ENCODE results near the gene CDADC1. TPM values are rescaled to one million over a fixed set of nuclear protein-coding genes. Genes with fewer than 3 reads are reported as not detected.

CDADC1 gene
- total RNA-seq, 2 experiments from 2014 or later: 9.1 to 11.3 TPM

- ChIA-PET CTCF (no interaction called here), POLR2A (no interaction called here)
- no peak overlapping the region for H3K27ac Mint-ChIP-seq
- Histone ChIP-seq H3K9me3 (ENCODE audit: control insufficient read depth in 1 of 2, insufficient read depth in 1 of 2, low read length in 2 of 2) (no peaks in the 10 kb centered on the region), H3K27me3 (ENCODE audit: control insufficient read depth in 1 of 2, insufficient read depth in 2 of 2, low read length in 2 of 2) (no peaks in the 10 kb centered on the region), H3K4me3 (ENCODE audit: low read length) (no peak overlapping the region), H3K4me1 (ENCODE audit: insufficient read depth, low read length) (no peaks in the 10 kb centered on the region), H3K36me3 (ENCODE audit: insufficient read depth, low read length) (no peaks in the 10 kb centered on the region), H3K27ac (ENCODE audit: low read depth in 1 of 2, low read length in 2 of 2) (no peak overlapping the region)
- DNase-seq (no peak), ATAC-seq (ENCODE audit: poor library complexity) (no peak)
- intact Hi-C loops (cut with DNase I, micrococcal nuclease): loop anchor here in 1 of 2 experiments (10.0 kb wide), 1 partner anchor 1766 kb away; no protein-coding TSS in a partner anchor
- H3K36me3 Mint-ChIP-seq (ENCODE audit: low read depth): peaks cover 10% of the 10 kb centered on the region
- no peaks in the 10 kb centered on the region for H3K9me3 Mint-ChIP-seq
- TF ChIP-seq CTCF (IDR thresholded peaks at IDR 0.05): no peak
- H3K27me3 Mint-ChIP-seq: no peaks in the 10 kb centered on the region
- no peak overlapping the region for H3K4me3 Mint-ChIP-seq
- no peaks in the 10 kb centered on the region for H3K4me1 Mint-ChIP-seq (ENCODE audit: low read depth)
Observed at GRCh38 chr13:49308921-49309408, 61.2 kb downstream of the CDADC1 start.

GRCh38 chr13:49310251-49310650 is 62.5 kb downstream of the CDADC1 start:
- Histone ChIP-seq H3K4me1 (ENCODE audit: insufficient read depth, low read length) (no peaks in the 10 kb centered on the region), H3K4me3 (ENCODE audit: low read length) (no peak overlapping the region), H3K36me3 (ENCODE audit: insufficient read depth, low read length) (no peaks in the 10 kb centered on the region), H3K9me3 (ENCODE audit: control insufficient read depth in 1 of 2, insufficient read depth in 1 of 2, low read length in 2 of 2) (no peaks in the 10 kb centered on the region), H3K27ac (ENCODE audit: low read depth in 1 of 2, low read length in 2 of 2) (no peak overlapping the region), H3K27me3 (ENCODE audit: control insufficient read depth in 1 of 2, insufficient read depth in 2 of 2, low read length in 2 of 2) (no peaks in the 10 kb centered on the region)
- DNase-seq (no peak), ATAC-seq (ENCODE audit: poor library complexity) (no peak)
- H3K27me3 Mint-ChIP-seq: no peaks in the 10 kb centered on the region
- intact Hi-C loops (cut with DNase I, micrococcal nuclease): no loop called here
- CTCF ChIA-PET: no interaction called here
- no peaks in the 10 kb centered on the region for H3K4me1 Mint-ChIP-seq (ENCODE audit: low read depth)
- no peak overlapping the region for H3K4me3 Mint-ChIP-seq
- no peaks in the 10 kb centered on the region for H3K9me3 Mint-ChIP-seq
- no peak for TF ChIP-seq CTCF (IDR thresholded peaks at IDR 0.05)
- H3K36me3 Mint-ChIP-seq (ENCODE audit: low read depth): peaks cover 10% of the 10 kb centered on the region
- H3K27ac Mint-ChIP-seq: no peak overlapping the region
- POLR2A ChIA-PET: no interaction called here

- Histone ChIP-seq H3K36me3 (ENCODE audit: insufficient read depth, low read length) (no peaks in the 10 kb centered on the region), H3K27ac (ENCODE audit: low read depth in 1 of 2, low read length in 2 of 2) (no peak overlapping the region), H3K27me3 (ENCODE audit: control insufficient read depth in 1 of 2, insufficient read depth in 2 of 2, low read length in 2 of 2) (no peaks in the 10 kb centered on the region), H3K4me1 (ENCODE audit: insufficient read depth, low read length) (no peaks in the 10 kb centered on the region), H3K9me3 (ENCODE audit: control insufficient read depth in 1 of 2, insufficient read depth in 1 of 2, low read length in 2 of 2) (no peaks in the 10 kb centered on the region), H3K4me3 (ENCODE audit: low read length) (no peak overlapping the region)
- H3K27me3 Mint-ChIP-seq: no peaks in the 10 kb centered on the region
- H3K4me1 Mint-ChIP-seq (ENCODE audit: low read depth): no peaks in the 10 kb centered on the region
- intact Hi-C loops (cut with DNase I, micrococcal nuclease): no loop called here
- DNase-seq (no peak), ATAC-seq (ENCODE audit: poor library complexity) (no peak)
- peaks cover 10% of the 10 kb centered on the region for H3K36me3 Mint-ChIP-seq (ENCODE audit: low read depth)
- H3K9me3 Mint-ChIP-seq: no peaks in the 10 kb centered on the region
- H3K4me3 Mint-ChIP-seq: no peak overlapping the region
- no peak for TF ChIP-seq CTCF (IDR thresholded peaks at IDR 0.05)
- ChIA-PET CTCF (no interaction called here), POLR2A (no interaction called here)
- H3K27ac Mint-ChIP-seq: no peak overlapping the region
Observed at GRCh38 chr13:49311816-49312215, 64.1 kb downstream of the CDADC1 start.

All from CD4-positive, alpha-beta T cell (primary cell).